Keratinocyte (primary cell): ENCODE results near the gene USH2A. TPM values are rescaled to one million over a fixed set of nuclear protein-coding genes. Genes with fewer than 3 reads are reported as not detected.
"Not testable (repeated sequence)": the region's sequence is repeated elsewhere in the genome, so short reads cannot be mapped to it uniquely, and the experiment has no call there.

Source experiments
- DNase-seq: peaks from one replicate; pipeline ENCODE4 v3.0.0-alpha.2; 2011; ENCODE audit warnings: low read depth, missing footprints, low spot score
- FAIRE-seq: peaks from 2 replicates; lab custom pipeline; 2011; peaks lifted over from hg19 to GRCh38; lab: Jason Lieb, UNC
- H2AFZ ChIP-seq: 2 replicates; pipeline ENCODE4 v1.6.0; 2012; ENCODE audit warnings: low read length, control low read depth, inconsistent platforms; ENCODE audit not compliant: control insufficient read depth
- H3K27ac ChIP-seq: 2 replicates; pipeline ENCODE4 v1.5.1; 2011; ENCODE audit warnings: low read length; ENCODE audit not compliant: control insufficient read depth, insufficient read depth
- H3K27me3 ChIP-seq: 3 replicates; pipeline ENCODE4 v1.6.0; 2011; ENCODE audit warnings: low read length; ENCODE audit not compliant: control insufficient read depth, insufficient read depth; ENCODE audit errors: extremely low read depth
- H3K36me3 ChIP-seq, 2 experiments: 2 replicates in 1 of 2; 3 replicates in 1 of 2; pipeline ENCODE4 v1.5.1; 2011; ENCODE audit warnings: low read length in 2 of 2, mild to moderate bottlenecking in 1 of 2; ENCODE audit not compliant: control insufficient read depth in 2 of 2, insufficient read depth in 2 of 2; ENCODE audit errors: extremely low read depth in 1 of 2
- H3K4me1 ChIP-seq: 3 replicates; pipeline ENCODE4 v1.5.1; 2011; ENCODE audit warnings: low read length; ENCODE audit not compliant: control insufficient read depth, insufficient read depth; ENCODE audit errors: extremely low read depth
- H3K4me2 ChIP-seq: 3 replicates; pipeline ENCODE4 v1.6.0; 2011; ENCODE audit warnings: low read depth, low read length; ENCODE audit not compliant: control insufficient read depth, insufficient read depth; ENCODE audit errors: extremely low read depth
- H3K4me3 ChIP-seq, 3 experiments: fragments of 200-600 bp in 1 of 3; sonication (generic) in 1 of 3; 2 replicates in 2 of 3; 3 replicates in 1 of 3; pipeline ENCODE4 v1.5.1; 2011 to 2016; ENCODE audit warnings: low read length in 3 of 3, mild to moderate bottlenecking in 3 of 3, control low read depth in 2 of 3, inconsistent platforms in 1 of 3, low read depth in 1 of 3, mixed read lengths in 1 of 3, mixed run types in 1 of 3, moderate library complexity in 1 of 3; ENCODE audit not compliant: control insufficient read depth in 2 of 3, insufficient read depth in 2 of 3; ENCODE audit errors: extremely low read depth in 1 of 3
- H3K79me2 ChIP-seq: 2 replicates; pipeline ENCODE4 v1.6.0; 2012; ENCODE audit warnings: low read length; ENCODE audit not compliant: control insufficient read depth, insufficient read depth
- H3K9ac ChIP-seq: 3 replicates; pipeline ENCODE4 v1.6.0; 2011; ENCODE audit warnings: low read length; ENCODE audit not compliant: control insufficient read depth, insufficient read depth; ENCODE audit errors: extremely low read depth
- H3K9me1 ChIP-seq: 3 replicates; pipeline ENCODE4 v1.6.0; 2011; ENCODE audit warnings: low read length; ENCODE audit not compliant: control insufficient read depth, insufficient read depth; ENCODE audit errors: extremely low read depth
- H3K9me3 ChIP-seq: 2 replicates; pipeline ENCODE4 v1.5.1; 2012; ENCODE audit warnings: low read depth, low read length; ENCODE audit not compliant: control insufficient read depth
- H4K20me1 ChIP-seq: 3 replicates; pipeline ENCODE4 v1.6.0; 2011; ENCODE audit warnings: low read length; ENCODE audit not compliant: control insufficient read depth, insufficient read depth; ENCODE audit errors: extremely low read depth
- CTCF ChIP-seq, 3 experiments: IDR thresholded peaks in 1 of 3; conservative IDR thresholded peaks in 1 of 3; optimal IDR thresholded peaks in 1 of 3; 2 replicates in 2 of 3; 3 replicates in 1 of 3; pipeline versions ENCODE3 to v1.5.1; 2011; ENCODE audit warnings: low read length in 3 of 3, mild to moderate bottlenecking in 3 of 3, moderate library complexity in 2 of 3, control low read depth in 1 of 3, inconsistent platforms in 1 of 3; ENCODE audit not compliant: insufficient read depth in 2 of 3; ENCODE audit errors: extremely low read depth in 1 of 3
- EZH2 ChIP-seq: IDR thresholded peaks from one replicate; pipeline ENCODE4 v1.6.1; 2012; ENCODE audit warnings: inconsistent platforms, mild to moderate bottlenecking, low read length, moderate library complexity
- dilution Hi-C: fragments of 300-500 bp; cut with MboI; formaldehyde crosslinking; loops from one replicate; pipeline ENCODE4 v1.7.0; 2020; ENCODE audit warnings: low sequenced_read_pairs; ENCODE audit not compliant: extremely low pct_ligation_motif_present
- polyA plus RNA-seq, 5 experiments: library from polyadenylated mRNA; depleted of rRNA in 3 of 5; stranded (reverse) in 3 of 5; stranded (forward) in 1 of 5; unstranded in 1 of 5; fragments of >200 nt; gene quantifications; 1 replicate in 1 of 5; 2 replicates in 3 of 5; 3 replicates in 1 of 5; pipeline versions ENCODE4 v1.2.1 to v1.2.3, GENCODE V29; 2011 to 2012; ENCODE audit warnings: missing spikeins in 2 of 5, low read depth in 1 of 5, low replicate concordance in 1 of 5

The USH2A gene
- polyA plus RNA-seq, 1 donor (not counting 4 experiments of a cell fraction or from before 2014, with no cell fraction given), result not detected

GRCh38 chr1:216014086-216014485 lies 409.2 kb downstream of the USH2A start:
- no peaks in the 10 kb centered on the region for H3K4me1 ChIP-seq
- TF ChIP-seq CTCF (optimal IDR thresholded peaks at IDR 0.05 in 1 of 3, IDR thresholded peaks at IDR 0.05 in 1 of 3, conservative IDR thresholded peaks at IDR 0.05 in 1 of 3; ENCODE audit: extremely low read depth in 1 of 3, insufficient read depth in 2 of 3, low read length in 3 of 3) (no peak), EZH2 (no peak)
- H3K9me1 ChIP-seq, result no peaks in the 10 kb centered on the region
- no peaks in the 10 kb centered on the region for H4K20me1 ChIP-seq
- H3K27ac ChIP-seq, result no peak overlapping the region
- H3K4me2 ChIP-seq, result no peak overlapping the region
- dilution Hi-C loops, result no loop called here
- H3K36me3 ChIP-seq, result no peaks in the 10 kb centered on the region
- H3K9ac ChIP-seq, result no peak overlapping the region
- no peak for DNase-seq
- no peaks in the 10 kb centered on the region for H3K79me2 ChIP-seq
- H3K27me3 ChIP-seq, result no peaks in the 10 kb centered on the region
- FAIRE-seq, result no peak
- H3K4me3 ChIP-seq, result no peak overlapping the region
- no peak overlapping the region for H2AFZ ChIP-seq
- no peaks in the 10 kb centered on the region for H3K9me3 ChIP-seq

- H3K27ac ChIP-seq, H3K9me3 ChIP-seq, H3K79me2 ChIP-seq, H3K4me2 ChIP-seq, H4K20me1 ChIP-seq, H3K4me3 ChIP-seq, H3K27me3 ChIP-seq, FAIRE-seq, H2AFZ ChIP-seq, H3K9ac ChIP-seq, H3K36me3 ChIP-seq, dilution Hi-C loops, H3K9me1 ChIP-seq, H3K4me1 ChIP-seq, DNase-seq: not testable (repeated sequence)
Measured at GRCh38 chr1:216009456-216009855, 413.8 kb downstream of the USH2A start.

GRCh38 chr1:216005916-216006315 lies 417.3 kb downstream of the USH2A start:
- no peak overlapping the region for H3K4me3 ChIP-seq
- no peak overlapping the region for H3K27ac ChIP-seq
- H3K4me2 ChIP-seq, result no peak overlapping the region
- H4K20me1 ChIP-seq, result no peaks in the 10 kb centered on the region
- no peak overlapping the region for H3K9ac ChIP-seq
- no peaks in the 10 kb centered on the region for H3K4me1 ChIP-seq
- dilution Hi-C loops, result no loop called here
- DNase-seq (no peak), FAIRE-seq (no peak)
- no peaks in the 10 kb centered on the region for H3K27me3 ChIP-seq
- no peak for TF ChIP-seq CTCF (optimal IDR thresholded peaks at IDR 0.05 in 1 of 3, IDR thresholded peaks at IDR 0.05 in 1 of 3, conservative IDR thresholded peaks at IDR 0.05 in 1 of 3; ENCODE audit: extremely low read depth in 1 of 3, insufficient read depth in 2 of 3, low read length in 3 of 3)
- TF ChIP-seq EZH2, result no peak
- no peaks in the 10 kb centered on the region for H3K9me1 ChIP-seq
- H2AFZ ChIP-seq, result no peak overlapping the region
- H3K9me3 ChIP-seq, result no peaks in the 10 kb centered on the region
- H3K36me3 ChIP-seq, result no peaks in the 10 kb centered on the region
- H3K79me2 ChIP-seq, result no peaks in the 10 kb centered on the region
